K562 (cell line): ENCODE measurements around the gene SIRT5. TPM values are rescaled to one million over a fixed set of nuclear protein-coding genes. Genes with fewer than 3 reads are reported as not detected.
A peak's percentile ranks its signal among the peaks of the same experiment; 100 is the strongest.

Source experiments
- ADNP ChIP-seq: fragments of 200-800 bp; sonication (Bioruptor generic); IDR thresholded peaks from 2 replicates; pipeline ENCODE4 v1.6.1; 2016; ENCODE audit warnings: missing genetic modification characterization, missing compliant biosample characterization
- ATF1 ChIP-seq, 2 experiments: fragments of 450-650 bp in 1 of 2; IDR thresholded peaks; 2 replicates each; pipeline ENCODE4 v1.6.1; 2016; ENCODE audit warnings: missing compliant biosample characterization in 1 of 2, missing genetic modification characterization in 1 of 2
- DACH1 ChIP-seq: fragments of 450-650 bp; IDR thresholded peaks from 2 replicates; pipeline ENCODE4 v1.6.1; 2018; ENCODE audit not compliant: partially characterized antibody
- DPF2 ChIP-seq: fragments of 450-650 bp; IDR thresholded peaks from 2 replicates; pipeline ENCODE4 v1.6.1; 2016
- ESRRA ChIP-seq: fragments of 450-650 bp; IDR thresholded peaks from 2 replicates; pipeline ENCODE4 v1.6.1; 2014; ENCODE audit warnings: low read depth, mild to moderate bottlenecking, moderate library complexity, borderline replicate concordance
- FOS ChIP-seq: IDR thresholded peaks from 3 replicates; pipeline ENCODE4 v1.6.1; 2011; ENCODE audit not compliant: insufficient read length; ENCODE audit errors: extremely low read depth
- FOSL1 ChIP-seq: fragments of 200-800 bp; sonication (Bioruptor generic); conservative IDR thresholded peaks from 2 replicates; pipeline ENCODE4 v1.6.1; 2016; ENCODE audit warnings: missing genetic modification characterization, missing compliant biosample characterization
- HDAC2 ChIP-seq: fragments of 450-650 bp; IDR thresholded peaks from 2 replicates; pipeline ENCODE4 v1.6.1; 2016; ENCODE audit warnings: mild to moderate bottlenecking
- HIVEP1 ChIP-seq: fragments of 250-450 bp; sonication (Bioruptor Pico); IDR thresholded peaks from 2 replicates; pipeline ENCODE4 v1.4.0; 2020; ENCODE audit warnings: mild to moderate bottlenecking
- ILK ChIP-seq: fragments of 450-650 bp; IDR thresholded peaks from 2 replicates; pipeline ENCODE4 v1.6.1; 2016; ENCODE audit warnings: missing genetic modification characterization, low read depth, mild to moderate bottlenecking, missing compliant biosample characterization, moderate library complexity, borderline replicate concordance
- KAT8 ChIP-seq: fragments of 450-650 bp; IDR thresholded peaks from 2 replicates; pipeline ENCODE4 v1.6.1; 2016; ENCODE audit warnings: low read depth, mild to moderate bottlenecking
- KLF6 ChIP-seq: fragments of 250-450 bp; sonication (Bioruptor Pico); IDR thresholded peaks from 2 replicates; pipeline ENCODE4 v1.4.0; 2020; ENCODE audit warnings: mild to moderate bottlenecking, moderate library complexity, borderline replicate concordance
- NELFE ChIP-seq: IDR thresholded peaks from 2 replicates; pipeline ENCODE4 v1.6.1; 2011; ENCODE audit warnings: mild to moderate bottlenecking; ENCODE audit not compliant: insufficient read depth, insufficient read length
- NFIC ChIP-seq: fragments of 450-650 bp; IDR thresholded peaks from 2 replicates; pipeline ENCODE4 v1.6.1; 2017; ENCODE audit warnings: mild to moderate bottlenecking, inconsistent platforms
- SMARCA4 ChIP-seq: fragments of 450-650 bp; IDR thresholded peaks from 2 replicates; pipeline ENCODE4 v1.6.1; 2016
- SMARCB1 ChIP-seq: IDR thresholded peaks from 2 replicates; pipeline ENCODE4 v1.6.1; 2011; ENCODE audit warnings: improper control_type of control experiment, low read depth; ENCODE audit not compliant: insufficient read length
- SMARCC2 ChIP-seq: fragments of 450-650 bp; IDR thresholded peaks from 2 replicates; pipeline ENCODE4 v1.6.1; 2017; ENCODE audit warnings: antibody characterized with exemption, moderate library complexity, mild to moderate bottlenecking, low read depth
- STAT5A ChIP-seq: IDR thresholded peaks from 2 replicates; pipeline ENCODE4 v1.6.1; 2012; ENCODE audit warnings: low read length, inconsistent platforms, borderline replicate concordance
- XRCC5 ChIP-seq: fragments of 200-400 bp; formaldehyde crosslinking; IDR thresholded peaks from 2 replicates; pipeline ENCODE4 v1.6.1; 2017; ENCODE audit warnings: low read depth, mild to moderate bottlenecking, low read length
- YBX1 ChIP-seq: fragments of 450-650 bp; IDR thresholded peaks from 2 replicates; pipeline ENCODE4 v1.7.1; 2016; ENCODE audit warnings: mild to moderate bottlenecking
- ZNF324 ChIP-seq: fragments of 250-450 bp; sonication (Bioruptor Pico); IDR thresholded peaks from 2 replicates; pipeline ENCODE4 v1.4.0; 2020; ENCODE audit warnings: mild to moderate bottlenecking
- polyA plus RNA-seq, 8 experiments: library from polyadenylated mRNA; depleted of rRNA in 4 of 8; stranded (reverse) in 5 of 8; unstranded in 3 of 8; fragments of >200 nt; fragmentation: Nextera tagmentation in 2 of 8; fragmentation: Illumina TruSeq in 1 of 8; extraction: Ambion mirVana in 2 of 8; extraction: Trizol in 1 of 8; gene quantifications; 2 replicates each; pipeline versions ENCODE4 v1.2.1 to v1.2.3, GENCODE V29; 2011 to 2014; ENCODE audit warnings: inconsistent platforms in 1 of 8, missing spikeins in 1 of 8
- total RNA-seq, 7 experiments: library from RNA; depleted of rRNA in 6 of 7; stranded (reverse); fragments of >200 nt in 6 of 7; fragmentation: Illumina TruSeq in 2 of 7; extraction: Trizol in 2 of 7; gene quantifications; 2 replicates each; pipeline versions ENCODE4 v1.2.1 to v1.2.3, GENCODE V29; 2011 to 2021; ENCODE audit warnings: low replicate concordance in 1 of 7
- TF ChIP-seq, protein P1 (sequence below), 2 experiments: fragments of 450-650 bp in 1 of 2; sonication (generic) in 1 of 2; formaldehyde crosslinking in 1 of 2; IDR thresholded peaks in 1 of 2; conservative IDR thresholded peaks in 1 of 2; 2 replicates each; pipeline versions ENCODE4 v1.6.1 to v1.8.1; 2016 to 2023; ENCODE audit warnings: mild to moderate bottlenecking in 2 of 2, moderate library complexity in 2 of 2, inconsistent platforms in 1 of 2, missing genetic modification reagents in 1 of 2
- TF ChIP-seq, protein P2 (sequence below): fragments of 250-450 bp; sonication (Bioruptor Pico); IDR thresholded peaks from 2 replicates; pipeline ENCODE4 v1.5.0; 2020; ENCODE audit warnings: mild to moderate bottlenecking, borderline replicate concordance
- TF ChIP-seq, protein P3 (sequence below): fragments of 250-450 bp; sonication (Bioruptor Pico); IDR thresholded peaks from 2 replicates; pipeline ENCODE4 v1.5.1; 2021; ENCODE audit warnings: mild to moderate bottlenecking
- TF ChIP-seq, protein P4 (sequence below): fragments of 250-450 bp; sonication (Bioruptor Pico); IDR thresholded peaks from 2 replicates; pipeline ENCODE4 v1.5.0; 2021

The SIRT5 gene
- total and polyA plus RNA-seq, 9 of the 15 experiments (the other 6 are each of a cell fraction or from before 2014, with no cell fraction given), result 2.1 to 15.7 (median 11.4) TPM

DNA sequence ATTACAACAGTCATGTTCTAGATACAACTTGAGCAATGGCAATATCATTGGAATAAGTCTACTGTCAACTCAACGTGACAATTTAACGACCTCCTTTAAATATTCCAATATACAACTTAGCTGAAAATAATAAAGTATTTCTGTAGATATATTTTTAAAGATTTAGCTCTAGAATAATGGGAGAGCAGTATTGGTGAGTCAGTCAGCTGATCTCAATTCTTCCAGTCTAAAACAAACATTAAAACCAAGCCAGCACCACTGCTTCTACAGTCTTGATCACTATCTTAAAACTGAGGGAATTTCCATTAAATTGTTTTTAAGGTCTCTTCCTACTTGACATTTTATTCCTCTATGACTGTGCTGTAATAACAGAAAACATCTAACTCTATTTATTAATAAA, 78.9 kb downstream of the SIRT5 start (continued):
- TF ChIP-seq, protein P1, sequence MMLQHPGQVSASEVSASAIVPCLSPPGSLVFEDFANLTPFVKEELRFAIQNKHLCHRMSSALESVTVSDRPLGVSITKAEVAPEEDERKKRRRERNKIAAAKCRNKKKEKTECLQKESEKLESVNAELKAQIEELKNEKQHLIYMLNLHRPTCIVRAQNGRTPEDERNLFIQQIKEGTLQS (IDR thresholded peaks at IDR 0.05), result peak; percentile 40; the same call in 1 of the 2 replicates
- TF ChIP-seq, protein P1 (CRISPR knock-in tag; conservative IDR thresholded peaks at IDR 0.05), result no peak
- no peak for TF ChIP-seq NELFE
- TF ChIP-seq SMARCC2, result 0 out of 2 replicates have a peak, but pooled peaks have one; percentile 26
- no peak for TF ChIP-seq STAT5A
- TF ChIP-seq, protein P2, sequence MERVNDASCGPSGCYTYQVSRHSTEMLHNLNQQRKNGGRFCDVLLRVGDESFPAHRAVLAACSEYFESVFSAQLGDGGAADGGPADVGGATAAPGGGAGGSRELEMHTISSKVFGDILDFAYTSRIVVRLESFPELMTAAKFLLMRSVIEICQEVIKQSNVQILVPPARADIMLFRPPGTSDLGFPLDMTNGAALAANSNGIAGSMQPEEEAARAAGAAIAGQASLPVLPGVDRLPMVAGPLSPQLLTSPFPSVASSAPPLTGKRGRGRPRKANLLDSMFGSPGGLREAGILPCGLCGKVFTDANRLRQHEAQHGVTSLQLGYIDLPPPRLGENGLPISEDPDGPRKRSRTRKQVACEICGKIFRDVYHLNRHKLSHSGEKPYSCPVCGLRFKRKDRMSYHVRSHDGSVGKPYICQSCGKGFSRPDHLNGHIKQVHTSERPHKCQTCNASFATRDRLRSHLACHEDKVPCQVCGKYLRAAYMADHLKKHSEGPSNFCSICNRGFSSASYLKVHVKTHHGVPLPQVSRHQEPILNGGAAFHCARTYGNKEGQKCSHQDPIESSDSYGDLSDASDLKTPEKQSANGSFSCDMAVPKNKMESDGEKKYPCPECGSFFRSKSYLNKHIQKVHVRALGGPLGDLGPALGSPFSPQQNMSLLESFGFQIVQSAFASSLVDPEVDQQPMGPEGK, result no peak
- TF ChIP-seq KAT8, result no peak
- TF ChIP-seq, protein P3, sequence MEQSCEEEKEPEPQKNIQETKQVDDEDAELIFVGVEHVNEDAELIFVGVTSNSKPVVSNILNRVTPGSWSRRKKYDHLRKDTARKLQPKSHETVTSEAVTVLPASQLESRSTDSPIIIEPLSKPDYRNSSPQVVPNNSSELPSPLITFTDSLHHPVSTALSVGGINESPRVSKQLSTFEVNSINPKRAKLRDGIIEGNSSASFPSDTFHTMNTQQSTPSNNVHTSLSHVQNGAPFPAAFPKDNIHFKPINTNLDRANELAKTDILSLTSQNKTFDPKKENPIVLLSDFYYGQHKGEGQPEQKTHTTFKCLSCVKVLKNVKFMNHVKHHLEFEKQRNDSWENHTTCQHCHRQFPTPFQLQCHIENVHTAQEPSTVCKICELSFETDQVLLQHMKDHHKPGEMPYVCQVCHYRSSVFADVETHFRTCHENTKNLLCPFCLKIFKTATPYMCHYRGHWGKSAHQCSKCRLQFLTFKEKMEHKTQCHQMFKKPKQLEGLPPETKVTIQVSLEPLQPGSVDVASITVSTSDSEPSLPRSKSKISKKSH (CRISPR knock-in tag), result no peak
- TF ChIP-seq DACH1, result no peak
- TF ChIP-seq ILK (tag), result no peak
- no peak for TF ChIP-seq ZNF324 (CRISPR knock-in tag)
- TF ChIP-seq FOSL1 (tag), result peak; percentile 69
- no peak for TF ChIP-seq XRCC5
- TF ChIP-seq SMARCB1, result peak; percentile 59
- TF ChIP-seq ATF1 (CRISPR knock-in tag; IDR thresholded peaks at IDR 0.05), result no peak
- no peak for TF ChIP-seq ATF1 (tag; IDR thresholded peaks at IDR 0.05)
- no peak for TF ChIP-seq HIVEP1 (CRISPR knock-in tag)
- no peak for TF ChIP-seq FOS
- peak; percentile 32; the same call in 1 of the 2 replicates for TF ChIP-seq DPF2
- TF ChIP-seq SMARCA4, result peak; percentile 56; the same call in 1 of the 2 replicates
- 0 out of 2 replicates have a peak, but pooled peaks have one; percentile 23 for TF ChIP-seq ADNP (tag)
- no peak for TF ChIP-seq NFIC
- no peak for TF ChIP-seq ESRRA
- TF ChIP-seq KLF6 (CRISPR knock-in tag), result no peak
- TF ChIP-seq HDAC2, result no peak
- TF ChIP-seq, protein P4, sequence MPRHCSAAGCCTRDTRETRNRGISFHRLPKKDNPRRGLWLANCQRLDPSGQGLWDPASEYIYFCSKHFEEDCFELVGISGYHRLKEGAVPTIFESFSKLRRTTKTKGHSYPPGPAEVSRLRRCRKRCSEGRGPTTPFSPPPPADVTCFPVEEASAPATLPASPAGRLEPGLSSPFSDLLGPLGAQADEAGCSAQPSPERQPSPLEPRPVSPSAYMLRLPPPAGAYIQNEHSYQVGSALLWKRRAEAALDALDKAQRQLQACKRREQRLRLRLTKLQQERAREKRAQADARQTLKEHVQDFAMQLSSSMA (CRISPR knock-in tag), result no peak
- TF ChIP-seq YBX1, result no peak
